GM19395 (cell line): Measurements from ENCODE around the gene POLN.

Source experiments
- ATAC-seq: cut with Tn5 transposase; IDR thresholded peaks from one replicate; pipeline ENCODE4 v1.9.1; 2021; ENCODE audit warnings: mild to moderate bottlenecking, moderate library complexity; ENCODE audit not compliant: unreplicated experiment

POLN gene

DNA sequence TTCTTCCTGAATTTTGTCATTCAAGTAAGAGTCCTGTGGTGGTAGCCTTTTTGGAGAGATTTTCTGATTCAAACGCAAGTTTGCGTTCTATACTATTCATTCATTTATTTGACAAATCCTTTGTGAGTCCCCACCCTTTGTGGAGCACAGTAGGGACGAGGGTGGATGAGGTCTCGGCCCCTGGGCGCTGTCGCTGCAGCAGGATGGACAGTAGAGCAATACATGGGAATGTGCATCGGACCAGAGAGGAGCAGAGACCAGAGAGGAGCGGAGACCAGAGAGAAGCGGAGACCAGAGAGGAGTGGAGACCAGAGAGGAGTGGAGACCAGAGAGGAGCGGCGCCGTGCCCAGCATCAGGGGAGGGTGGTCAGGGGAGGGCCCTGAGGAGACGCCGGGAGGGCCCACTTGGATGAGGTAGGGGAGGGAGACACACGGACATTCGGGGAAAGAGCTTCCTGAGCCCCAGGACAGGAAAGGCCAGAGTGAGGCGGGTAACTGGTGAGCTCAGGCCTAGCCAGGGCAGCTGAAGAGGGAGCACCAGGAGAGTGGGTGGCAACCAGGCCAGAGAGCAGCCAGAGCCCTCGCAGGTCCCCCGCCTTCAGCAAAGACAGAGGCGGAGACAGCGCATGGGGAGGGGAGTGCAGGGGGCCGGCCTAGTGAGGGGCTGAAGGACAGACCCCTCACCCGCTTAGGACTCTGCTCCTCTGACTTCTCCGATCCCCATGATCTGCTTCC is 115.4 kb downstream of the POLN start:
- no peak for ATAC-seq

DNA sequence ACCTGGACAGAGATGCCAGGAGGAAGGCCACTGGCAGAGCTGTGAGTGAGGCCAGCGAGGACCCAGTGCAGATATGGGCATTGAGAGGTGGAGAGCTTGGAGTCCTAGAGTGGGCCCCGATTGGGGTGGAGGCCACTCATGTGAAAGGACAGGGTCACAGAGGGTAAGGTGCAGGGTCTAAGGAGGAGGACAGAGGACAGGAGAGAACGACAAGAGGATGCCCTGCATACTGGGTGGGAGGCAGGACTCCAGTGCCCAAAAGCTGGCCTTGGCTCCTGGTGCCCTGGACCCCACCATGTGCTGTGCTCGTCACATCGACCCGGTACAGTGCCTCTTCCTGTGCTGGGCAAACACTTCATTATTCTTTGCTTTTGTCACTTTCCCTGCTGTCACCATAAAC is 116.1 kb downstream of the POLN start:
- no peak for ATAC-seq

DNA sequence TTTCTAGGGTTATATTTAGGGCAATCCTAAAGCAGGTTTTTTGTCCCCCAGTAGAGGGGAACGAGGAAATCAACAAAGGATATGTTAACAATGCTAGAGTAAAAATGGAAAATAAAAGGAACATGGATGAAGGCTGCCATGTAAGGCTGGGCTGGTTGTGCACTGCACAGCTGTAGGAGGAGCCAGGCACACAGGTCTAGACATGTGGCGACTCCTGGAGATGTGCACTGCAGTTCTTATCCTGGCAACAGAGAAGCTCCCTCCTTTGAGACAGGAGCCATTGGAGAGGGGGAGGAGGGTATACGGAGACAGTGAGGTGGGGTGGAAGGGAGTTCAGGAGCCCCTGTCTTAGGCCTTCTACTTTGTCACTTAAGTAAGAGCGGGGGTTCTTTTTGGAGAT is 116.9 kb downstream of the POLN start:
- ATAC-seq = no peak

DNA sequence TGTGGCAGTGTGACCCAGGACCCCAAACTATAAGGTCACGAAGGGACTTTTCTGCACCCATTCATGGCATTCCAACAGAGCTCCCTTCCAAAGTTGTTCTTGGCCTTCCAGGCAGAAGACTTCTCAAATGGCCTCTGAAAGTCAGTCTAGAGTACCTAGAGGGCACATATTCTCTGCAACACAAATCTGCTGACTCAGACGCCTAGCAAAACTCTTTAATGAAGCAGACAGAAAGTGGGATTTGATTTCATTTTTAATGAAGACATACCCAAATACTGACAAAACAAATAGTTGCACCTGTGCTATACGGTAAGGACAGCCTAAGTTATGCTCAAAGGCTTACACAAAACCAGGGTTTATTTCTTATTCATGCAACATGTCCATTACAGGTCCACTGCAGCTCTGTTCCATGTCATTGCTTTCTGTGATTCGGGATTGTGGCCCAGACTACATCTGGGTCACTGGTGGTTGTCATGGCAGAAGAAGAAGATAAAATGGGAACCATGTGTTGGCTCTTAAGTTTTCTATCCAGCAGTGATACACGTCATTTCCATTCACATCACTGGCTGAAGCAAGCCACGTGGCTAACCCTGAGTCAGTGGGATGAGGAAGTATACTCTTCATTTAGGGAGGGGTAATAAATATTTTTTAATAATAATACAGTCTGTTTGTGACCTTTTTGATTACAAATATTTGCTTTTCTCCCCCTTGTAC is 125.1 kb downstream of the POLN start:
- no peak for ATAC-seq

DNA sequence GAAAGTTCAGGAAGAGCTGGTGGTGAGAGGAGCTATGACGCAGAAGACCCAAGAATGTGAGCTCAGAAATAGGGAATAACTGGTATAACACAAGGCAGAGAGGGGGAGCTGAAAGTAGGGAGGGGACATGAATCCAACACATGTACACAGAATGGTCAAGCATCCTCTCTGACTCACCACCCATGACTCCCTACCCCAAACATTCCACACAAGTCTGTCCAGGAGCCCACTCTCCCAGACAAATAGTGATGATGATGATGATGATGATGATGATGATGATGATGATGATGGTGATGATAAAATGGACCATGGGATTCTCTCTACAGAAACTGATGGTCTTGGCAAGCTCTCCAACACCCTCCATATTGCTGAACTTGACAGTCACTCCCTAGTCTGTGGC is 136.4 kb downstream of the POLN start:
- ATAC-seq = no peak

DNA sequence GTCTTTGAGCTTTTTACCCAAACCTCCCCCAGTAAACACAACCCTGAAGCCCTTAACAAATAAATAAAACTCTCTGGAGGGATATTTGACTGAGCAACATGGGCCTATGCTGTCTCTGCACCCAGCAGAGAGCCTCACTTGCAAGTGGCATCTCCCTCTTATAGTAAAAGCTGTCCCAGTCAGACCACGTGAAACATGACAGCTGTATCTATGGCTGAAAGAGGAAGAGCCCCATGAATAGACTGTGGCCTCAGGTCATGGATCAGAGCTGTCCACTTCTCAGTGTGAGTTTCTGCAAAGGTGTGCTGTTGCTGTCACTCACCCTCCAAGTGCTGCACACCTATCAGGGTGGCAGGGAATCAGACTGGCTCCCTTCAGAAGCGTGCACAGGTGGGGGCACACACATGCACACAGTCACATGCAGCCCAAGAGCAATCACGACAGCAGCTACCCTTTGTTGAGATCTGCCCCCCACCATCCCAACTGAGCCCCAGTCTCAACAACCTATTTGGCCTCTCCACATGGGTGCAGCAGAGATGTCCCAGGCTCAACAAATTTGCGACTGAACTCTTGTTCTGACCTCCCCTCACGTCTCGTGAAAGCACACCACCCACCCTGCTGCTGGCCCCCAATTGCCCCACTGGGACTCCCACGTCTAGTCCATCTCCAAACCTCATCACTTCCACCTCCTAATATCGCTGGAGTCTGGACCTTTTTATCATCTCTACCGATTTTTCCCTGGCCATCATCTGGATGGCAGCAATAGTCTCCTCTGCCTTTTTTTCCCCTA is 137.2 kb downstream of the POLN start:
- ATAC-seq = no peak

DNA sequence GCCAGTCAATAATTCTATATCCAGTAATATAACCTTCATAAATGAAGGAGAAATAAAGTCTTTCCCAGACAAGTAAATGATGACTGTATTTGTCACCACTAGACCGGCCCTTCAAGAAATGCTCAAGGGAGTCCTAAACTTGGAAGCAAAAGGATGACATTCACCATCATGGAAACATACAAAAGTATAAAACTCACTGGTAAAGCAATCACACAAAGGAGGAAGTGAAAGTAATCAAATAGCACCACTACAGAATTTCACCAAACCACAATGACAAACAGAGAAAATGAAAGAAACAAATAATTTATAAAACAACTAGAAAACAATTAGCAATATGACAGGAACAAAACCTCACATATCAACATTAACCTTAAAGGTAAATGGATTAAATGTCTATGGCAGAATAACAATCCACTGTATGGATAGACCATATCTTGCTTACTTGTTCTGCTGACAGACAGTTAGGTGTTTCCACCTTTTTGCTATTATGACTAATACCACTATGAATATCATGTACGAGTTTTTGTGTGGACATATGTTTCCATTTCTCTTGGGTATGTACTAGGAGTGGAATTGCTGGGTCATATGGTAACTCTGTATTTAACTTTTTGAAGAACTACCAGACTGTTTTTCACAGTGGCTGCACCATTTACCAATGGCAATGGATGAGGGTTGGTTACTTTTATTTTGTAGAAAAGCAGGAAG is 137.9 kb downstream of the POLN start:
- no peak for ATAC-seq

DNA sequence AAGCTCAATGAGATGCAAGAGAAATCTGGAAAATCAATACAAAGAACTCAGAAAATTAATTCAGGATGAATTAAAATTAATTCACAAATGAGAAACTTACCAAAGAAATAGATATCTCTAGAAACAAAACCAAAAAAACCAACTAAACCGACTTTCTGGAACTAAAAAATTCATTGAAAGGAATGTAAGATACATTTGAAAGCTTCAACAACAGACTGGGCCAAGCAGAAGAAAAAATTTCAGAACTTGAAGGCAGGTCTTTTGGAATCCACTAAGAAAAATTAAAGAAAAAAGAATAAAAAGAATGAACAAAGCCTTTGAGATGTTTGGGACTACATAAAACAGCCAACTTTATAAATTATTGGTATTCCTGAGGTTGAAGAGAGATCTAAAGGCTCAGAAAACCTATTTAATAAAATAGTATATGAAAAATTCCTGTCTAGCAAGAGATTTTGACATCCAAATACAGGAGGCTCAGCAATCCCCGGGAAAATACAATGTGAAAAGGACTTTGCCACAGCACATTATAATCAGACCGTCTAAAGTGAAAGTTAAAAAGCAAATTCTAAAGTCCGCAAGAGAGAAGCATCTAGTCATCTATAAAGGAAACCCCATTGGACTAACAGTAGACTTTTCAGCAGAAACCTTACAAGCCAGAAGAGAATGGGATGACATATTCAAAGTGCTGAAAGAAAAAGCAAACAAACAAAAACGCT is 138.6 kb downstream of the POLN start:
- ATAC-seq = no peak

DNA sequence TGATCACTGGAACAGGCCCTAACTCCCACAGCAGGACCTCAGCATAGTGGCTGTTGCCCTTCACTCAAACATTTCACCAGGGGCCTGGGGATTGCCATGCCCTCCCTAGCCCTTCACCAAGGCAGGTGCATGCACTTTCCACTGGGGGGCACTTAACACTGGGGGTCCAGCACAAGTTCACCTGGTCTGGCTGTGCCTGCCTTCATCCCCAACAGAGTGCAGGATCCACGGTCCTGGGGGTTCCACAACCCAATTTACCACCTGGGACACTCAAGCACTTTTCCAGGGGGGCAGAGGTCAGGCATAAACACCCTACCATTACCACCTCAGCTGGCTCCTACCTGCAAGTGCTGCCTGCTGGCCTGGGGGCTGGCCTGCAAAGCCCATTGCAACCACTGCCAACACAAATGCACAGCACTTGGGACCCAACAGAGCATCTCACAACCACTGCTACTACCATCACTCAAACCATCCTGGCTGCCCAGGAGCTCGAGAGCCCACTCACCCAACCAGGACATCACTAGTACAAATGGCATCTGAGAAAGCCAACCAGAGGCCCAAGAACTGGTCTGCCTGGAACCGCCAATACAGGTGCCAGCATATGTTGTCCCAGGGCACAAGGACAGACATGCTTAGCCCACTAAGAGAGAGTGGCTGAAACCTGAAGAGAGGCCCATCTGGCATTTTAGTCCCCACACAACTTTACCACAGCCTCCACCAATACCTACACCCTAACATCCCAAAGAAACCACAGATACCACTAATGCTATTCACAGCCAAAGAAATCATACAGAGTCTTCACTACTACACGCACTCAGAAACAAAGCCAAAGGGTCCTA is 139.7 kb downstream of the POLN start:
- no peak for ATAC-seq

DNA sequence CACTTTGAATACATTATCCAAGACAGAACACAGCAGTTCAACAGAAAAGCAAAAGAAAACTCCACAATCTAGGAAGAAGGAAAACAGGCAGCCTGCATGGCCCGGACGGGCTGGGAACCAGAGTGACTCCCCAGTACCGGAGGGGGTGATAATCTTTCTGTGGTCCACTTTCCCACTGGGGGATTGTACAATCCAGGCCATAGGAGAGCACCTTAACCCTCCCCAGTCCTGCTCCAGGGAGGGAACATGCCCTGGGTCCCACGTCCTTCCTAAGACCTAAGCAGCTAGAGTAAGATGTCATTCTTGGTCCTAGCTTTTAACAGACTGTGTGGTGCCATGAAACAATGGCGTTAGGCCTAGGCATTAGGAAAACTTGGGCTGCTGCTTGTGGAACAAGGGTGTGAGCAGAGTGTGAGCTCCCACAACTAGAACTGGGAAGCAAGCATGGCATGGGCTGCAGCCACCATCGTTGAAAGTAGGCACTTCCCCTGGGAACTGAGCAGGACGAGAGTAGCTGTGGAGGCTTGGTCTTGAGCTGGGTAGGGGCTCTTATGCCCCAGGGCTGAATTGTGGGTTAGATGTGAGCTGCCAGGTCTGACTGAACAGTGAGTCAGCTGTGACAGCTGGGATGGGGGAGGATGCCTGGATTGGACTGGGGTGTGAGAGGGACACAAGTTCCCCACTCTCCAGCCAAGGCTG is 140.4 kb downstream of the POLN start:
- no peak for ATAC-seq

DNA sequence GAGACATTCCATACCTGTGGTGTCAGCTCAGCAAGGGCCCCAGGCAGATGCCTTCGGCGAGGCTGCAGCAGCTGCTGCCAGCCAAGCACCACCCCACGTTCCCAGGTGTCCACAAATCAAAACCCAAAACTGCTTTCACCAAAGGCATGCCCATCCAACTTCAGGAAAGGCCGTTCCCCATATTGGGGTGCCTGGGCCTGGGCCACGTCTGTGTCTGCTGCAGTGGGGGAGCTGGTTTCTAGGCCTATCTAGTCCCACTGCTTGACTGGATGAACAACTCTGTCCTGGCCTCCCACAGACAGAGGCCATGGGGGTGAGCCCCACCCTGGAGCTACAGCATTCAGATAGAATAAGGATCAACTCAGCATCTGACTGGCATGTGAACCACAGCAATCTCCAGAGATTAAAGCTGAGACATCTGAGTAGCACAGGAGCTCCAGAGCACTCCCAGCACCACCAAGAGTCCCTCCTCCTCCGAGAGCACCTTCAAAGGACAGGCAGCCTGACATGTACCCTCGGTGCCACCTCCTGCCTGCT is 145.8 kb downstream of the POLN start:
- ATAC-seq = no peak

DNA sequence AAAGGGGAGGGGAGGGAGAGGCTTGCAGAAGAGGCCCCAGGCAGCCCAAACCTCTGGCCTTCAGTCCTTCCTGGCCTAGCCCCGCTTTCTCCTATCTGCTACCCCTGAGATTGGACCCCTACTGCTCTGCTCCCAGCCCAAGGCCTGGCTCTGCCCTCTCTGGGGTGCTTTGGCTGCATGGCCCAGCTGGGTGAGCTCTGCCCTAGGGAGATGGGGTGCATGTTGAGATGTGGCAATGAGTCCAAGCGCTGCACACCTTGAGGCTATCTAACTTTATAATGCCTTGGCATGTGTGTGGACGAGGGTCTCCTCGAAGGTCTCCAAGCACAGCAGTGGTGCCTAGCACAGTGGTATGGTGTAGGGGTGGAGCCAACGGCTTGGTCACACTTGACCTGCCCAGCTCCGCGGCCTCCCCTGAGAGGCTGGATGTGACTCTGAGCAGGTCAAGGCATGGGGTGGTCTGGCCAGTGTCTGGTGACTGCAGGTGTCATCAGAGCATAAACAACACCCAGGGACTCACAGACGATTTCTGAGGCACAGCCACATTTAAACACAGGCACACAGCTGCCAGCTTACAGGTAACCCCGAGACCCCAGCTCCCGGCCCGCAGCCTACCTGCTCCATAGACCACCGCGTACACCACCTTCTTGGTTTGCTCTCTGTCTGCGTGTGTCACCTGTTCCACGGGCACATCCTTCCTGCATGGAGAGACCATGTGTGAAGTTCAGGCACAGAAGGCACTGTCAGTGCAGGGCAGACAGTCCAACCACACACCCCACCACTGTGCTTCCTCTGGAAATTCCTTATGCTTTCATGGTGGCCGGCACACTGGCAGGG is 146.5 kb downstream of the POLN start:
- no peak for ATAC-seq

DNA sequence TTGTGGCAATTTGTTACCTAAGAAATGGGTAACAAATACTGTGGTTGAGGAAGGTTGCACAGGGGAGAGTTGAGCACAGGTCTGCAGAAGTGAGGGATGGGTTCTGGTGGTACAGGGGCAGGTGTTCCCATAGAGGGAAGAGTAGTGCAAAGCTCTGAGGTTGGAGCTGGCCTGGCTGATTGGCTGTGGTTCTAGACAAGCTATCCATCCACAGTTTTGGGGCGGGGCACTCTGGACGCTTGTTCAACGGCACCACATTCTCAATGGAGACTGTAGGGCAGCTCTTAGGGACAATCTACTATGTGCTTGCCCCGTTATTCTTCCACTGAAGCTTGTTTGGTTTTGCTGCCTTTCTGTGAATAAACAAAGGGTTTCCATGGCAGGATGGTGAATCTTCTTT is 147.4 kb downstream of the POLN start:
- ATAC-seq = no peak

DNA sequence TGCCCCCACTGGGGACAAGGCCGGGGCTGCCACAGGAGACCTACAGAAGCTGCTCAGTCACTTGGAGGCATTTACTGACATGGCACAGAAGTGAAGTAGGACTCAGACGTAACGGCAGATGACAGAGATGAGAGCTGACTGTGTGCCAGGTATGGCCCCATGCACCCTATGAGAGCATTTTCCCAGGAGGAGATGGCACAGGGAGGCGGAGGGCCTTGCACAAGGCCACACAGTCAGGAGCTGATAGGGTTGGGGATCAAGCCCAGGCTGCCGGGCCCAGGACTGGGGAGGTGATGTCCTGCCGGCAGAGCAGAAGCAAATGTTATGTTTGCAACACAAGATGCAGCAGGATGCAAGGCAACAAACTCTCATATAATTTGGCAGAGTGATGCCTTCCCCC is 148.7 kb downstream of the POLN start:
- no peak for ATAC-seq

DNA sequence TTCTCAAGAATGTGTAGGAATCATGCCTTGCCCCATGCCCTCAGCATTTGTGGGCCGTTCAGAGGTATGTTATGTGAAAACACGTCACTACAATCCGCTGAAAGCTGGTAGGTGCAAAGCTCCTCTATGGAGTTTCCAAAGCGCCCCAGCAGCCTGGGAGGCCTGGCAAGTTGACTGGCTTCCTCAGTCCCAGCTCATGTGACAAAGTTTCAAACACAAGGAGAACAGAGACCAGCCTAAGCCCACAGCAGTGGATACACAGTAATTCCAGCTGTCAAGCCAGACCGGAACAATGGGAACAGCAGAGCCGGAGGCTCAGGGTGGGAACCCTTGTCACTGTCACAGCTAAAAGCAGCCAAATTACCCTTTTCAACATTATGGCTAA is 149.3 kb downstream of the POLN start:
- no peak for ATAC-seq

DNA sequence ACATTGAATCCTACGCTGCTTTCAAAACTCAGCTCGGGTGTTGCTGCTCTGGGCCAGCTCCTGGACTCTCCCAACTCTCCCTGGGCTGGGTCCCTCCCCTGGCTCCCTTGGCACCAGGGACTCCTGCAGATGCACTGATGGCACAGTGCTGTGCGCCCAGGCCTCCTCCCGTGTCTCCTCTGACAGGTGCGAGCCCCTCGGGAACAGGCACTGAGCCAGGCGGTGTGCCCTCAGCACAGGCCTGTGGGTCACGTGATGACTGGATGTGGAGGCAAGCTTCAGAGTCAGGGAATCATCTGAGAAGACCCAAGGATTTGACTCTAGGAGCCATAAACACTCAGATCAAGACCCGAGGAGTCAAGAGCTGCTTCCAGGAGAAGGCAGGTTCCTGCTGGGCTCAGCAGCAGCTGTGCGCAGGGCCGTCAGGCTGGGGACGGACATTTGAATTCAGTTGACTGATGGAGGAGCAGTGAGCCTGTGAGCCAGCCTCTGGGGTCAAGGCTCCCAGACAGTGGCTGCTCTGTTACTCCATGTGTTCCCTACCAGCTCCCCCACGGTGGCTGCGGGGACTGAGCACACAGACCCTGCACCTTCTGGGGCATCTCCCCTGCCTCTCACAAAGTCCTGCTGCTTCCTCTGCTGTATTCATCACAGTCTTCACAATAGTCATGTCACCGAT is 149.8 kb downstream of the POLN start:
- ATAC-seq = no peak

DNA sequence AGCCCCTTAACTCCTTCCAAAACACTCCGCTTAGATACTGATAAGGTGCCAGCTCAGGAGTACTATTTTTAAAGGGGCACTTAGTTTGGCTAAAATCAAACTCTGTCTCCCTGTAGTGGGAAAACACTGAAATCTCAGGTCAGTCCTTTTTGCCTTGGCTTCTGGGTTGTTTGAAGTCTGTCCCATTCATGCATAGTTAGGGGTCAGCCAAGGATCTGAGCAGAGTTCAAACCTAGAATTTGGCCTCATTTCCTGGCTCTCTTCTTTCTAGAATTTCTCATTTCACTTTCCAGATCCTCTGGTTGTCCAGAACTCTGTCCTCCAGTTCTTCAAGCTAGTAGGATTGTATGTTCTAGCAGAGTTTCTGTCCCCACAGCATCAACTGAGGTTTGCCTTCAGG is 151.3 kb downstream of the POLN start:
- ATAC-seq = no peak
